Caco-2 (cell line): Measurements from ENCODE around the gene SOD2. TPM values are rescaled to one million over a fixed set of nuclear protein-coding genes. Genes with fewer than 3 reads are reported as not detected.

Experiments used
- Bru-seq: library from RNA; stranded (reverse); fragments of 400-500 nt; gene quantifications from one replicate; lab custom pipeline; 2021; lab: Mats Ljungman, UMichigan
- BruChase-seq, 2 experiments: library from RNA; stranded (reverse); fragments of 400-500 nt; gene quantifications; one replicate each; lab custom pipeline; 2021; lab: Mats Ljungman, UMichigan
- BruUV-seq: library from RNA; stranded (reverse); fragments of 400-500 nt; replicated peaks from 2 replicates; lab custom pipeline; 2021; lab: Mats Ljungman, UMichigan
- CTCF ChIA-PET: fragments of 300-600 bp; sonication (Branson Sonifier 250); formaldehyde crosslinking; loops from one replicate; lab custom pipeline; 2022; ENCODE audit warnings: antibody characterized with exemption; lab: Charles Lee
- POLR2A ChIA-PET: fragments of 300-600 bp; sonication (Branson Sonifier 250); formaldehyde crosslinking; loops from one replicate; lab custom pipeline; 2022; ENCODE audit warnings: antibody characterized with exemption; lab: Charles Lee
- DNase-seq, 2 experiments: peaks; one replicate each; pipeline versions ENCODE4 v3.0.0 to v3.0.0-alpha.2; 2020 to 2022
- H3K27me3 ChIP-seq: replicated peaks from 2 replicates; pipeline ENCODE4 v1.6.0; 2011; ENCODE audit warnings: low read length; ENCODE audit not compliant: control insufficient read depth, insufficient read depth
- H3K36me3 ChIP-seq: 2 replicates; pipeline ENCODE4 v1.5.1; 2011; ENCODE audit warnings: low read length; ENCODE audit not compliant: control insufficient read depth, insufficient read depth
- H3K4me1 ChIP-seq: fragments of 250-450 bp; sonication (Bioruptor Pico); 2 replicates; pipeline ENCODE4 v1.5.1; 2020; ENCODE audit warnings: mild to moderate bottlenecking
- H3K4me3 ChIP-seq: 2 replicates; pipeline ENCODE4 v1.5.1; 2011; ENCODE audit warnings: low read depth, mild to moderate bottlenecking, control low read depth, low read length
- H3K9me3 ChIP-seq: fragments of 250-450 bp; sonication (Bioruptor Pico); 2 replicates; pipeline ENCODE4 v1.5.1; 2020; ENCODE audit warnings: mild to moderate bottlenecking, moderate library complexity
- H3K27ac Mint-ChIP-seq: one replicate; pipeline ENCODE4 v1.8.0; 2022; ENCODE audit warnings: mixed read lengths; ENCODE audit not compliant: unreplicated experiment
- H3K27me3 Mint-ChIP-seq: one replicate; pipeline ENCODE4 v1.8.0; 2022; ENCODE audit warnings: mixed read lengths; ENCODE audit not compliant: insufficient read depth, unreplicated experiment
- H3K36me3 Mint-ChIP-seq: one replicate; pipeline ENCODE4 v1.8.0; 2022; ENCODE audit warnings: mild to moderate bottlenecking, mixed read lengths; ENCODE audit not compliant: insufficient read depth, unreplicated experiment
- H3K4me1 Mint-ChIP-seq: one replicate; pipeline ENCODE4 v1.8.0; 2022; ENCODE audit warnings: low read depth, mixed read lengths; ENCODE audit not compliant: unreplicated experiment
- H3K4me3 Mint-ChIP-seq: one replicate; pipeline ENCODE4 v1.8.0; 2022; ENCODE audit warnings: mild to moderate bottlenecking, moderate library complexity, mixed read lengths; ENCODE audit not compliant: unreplicated experiment
- H3K9me3 Mint-ChIP-seq: one replicate; pipeline ENCODE4 v1.8.0; 2022; ENCODE audit warnings: mixed read lengths; ENCODE audit not compliant: unreplicated experiment
- CTCF ChIP-seq, 2 experiments: fragments of 200-600 bp in 1 of 2; IDR thresholded peaks; 1 replicate in 1 of 2; 2 replicates in 1 of 2; pipeline versions ENCODE4 v1.5.1 to v1.8.0; 2011 to 2022; ENCODE audit warnings: antibody characterized with exemption in 1 of 2, control low read depth in 1 of 2, inconsistent platforms in 1 of 2, low read depth in 1 of 2, low read length in 1 of 2, mild to moderate bottlenecking in 1 of 2, moderate library complexity in 1 of 2; ENCODE audit not compliant: insufficient read depth in 1 of 2, severe bottlenecking in 1 of 2, unreplicated experiment in 1 of 2
- intact Hi-C: fragments of 100-400 bp; cut with micrococcal nuclease; formaldehyde crosslinking; loops from one replicate; pipeline ENCODE4 v1.10.0; 2022; ENCODE audit not compliant: unreplicated experiment
- long read RNA-seq: library from polyadenylated mRNA; stranded (forward); transcript quantifications from one replicate; pipeline ENCODE4 v2.0.0, GENCODE V29; 2022
- total RNA-seq: library from RNA; stranded (reverse); gene quantifications from 2 replicates; pipeline ENCODE4 v1.2.3, GENCODE V29; 2022

The SOD2 gene
- total RNA-seq, result 109 and 110 TPM in 2 replicates
- percentile 78 among the genes with signal in this experiment for Bru-seq, nascent RNA
- BruChase-seq, experiment 1, labeled RNA remaining after a 2-hour chase, result percentile 95 among the genes with signal in this experiment
- BruChase-seq, experiment 2, labeled RNA remaining after a 6-hour chase, result percentile 98 among the genes with signal in this experiment
- long read RNA-seq, full-length matches to known transcripts, result 39 of 45 reads
- long read RNA-seq, partial matches to known transcripts, result 4 of 45 reads
- long read RNA-seq, other reads (novel, unspliced or antisense), result 2 of 45 reads

GRCh38 chr6:159693128-159693893 is at the start of gene SOD2:
Gene SOD2, minus strand, starts transcription at chr6:159693241. Its CDS starts 74 bp downstream, at chr6:159693167.
- Histone ChIP-seq H3K36me3 (peaks cover 2% of the 10 kb centered on the region; the same call in 1 of the 2 replicates), H3K9me3 (no peaks in the 10 kb centered on the region), H3K4me3 (peak within 1 kb of the TSS; percentile 59), H3K27me3 (no peaks in the 10 kb centered on the region), H3K4me1 (peaks cover 4% of the 10 kb centered on the region)
- peak within 1 kb of the TSS; percentile 80 for H3K27ac Mint-ChIP-seq
- CTCF ChIA-PET, result interaction anchor here (0.8 kb wide), 1 partner anchor 171 kb away, joined by 3 read pairs; no protein-coding TSS in a partner anchor
- H3K27me3 Mint-ChIP-seq, result no peaks in the 10 kb centered on the region
- intact Hi-C loops, result loop anchor here (1.0 to 5.0 kb wide), 3 partner anchors 34 to 159 kb away; partner anchors contain the start of genes TCP1 and WTAP
- no peak for TF ChIP-seq CTCF (IDR thresholded peaks at IDR 0.05; ENCODE audit: insufficient read depth in 1 of 2, low read depth in 1 of 2, low read length in 1 of 2, severe bottlenecking in 1 of 2, unreplicated experiment in 1 of 2)
- peak within 1 kb of the TSS; percentile 72 for H3K4me3 Mint-ChIP-seq
- no peaks in the 10 kb centered on the region for H3K9me3 Mint-ChIP-seq
- POLR2A ChIA-PET, result interaction anchor here (0.6 to 3.2 kb wide), 5 partner anchors 34 to 168 kb away, joined by 3 to 36 read pairs (median 4); partner anchors contain the start of genes ACAT2, MRPL18, TCP1 and WTAP
- DNase-seq, result peak; percentile 90 to 92
- BruUV-seq, result TSS peak; percentile 79
- H3K4me1 Mint-ChIP-seq, result peaks cover 16% of the 10 kb centered on the region
- H3K36me3 Mint-ChIP-seq, result peaks cover 41% of the 10 kb centered on the region

GRCh38 chr6:159742165-159742564 is 49.1 kb upstream of the SOD2 start:
- no peak for DNase-seq
- no peak overlapping the region for H3K27ac Mint-ChIP-seq
- no TSS peak for BruUV-seq
- Histone ChIP-seq H3K36me3 (peaks cover 2% of the 10 kb centered on the region; the same call in 1 of the 2 replicates), H3K9me3 (no peaks in the 10 kb centered on the region), H3K4me1 (no peaks in the 10 kb centered on the region), H3K4me3 (no peak overlapping the region), H3K27me3 (no peaks in the 10 kb centered on the region)
- H3K4me1 Mint-ChIP-seq, result no peaks in the 10 kb centered on the region
- POLR2A ChIA-PET, result no interaction called here
- no peak overlapping the region for H3K4me3 Mint-ChIP-seq
- intact Hi-C loops, result no loop called here
- H3K36me3 Mint-ChIP-seq, result peaks cover 64% of the 10 kb centered on the region
- H3K27me3 Mint-ChIP-seq, result no peaks in the 10 kb centered on the region
- no peaks in the 10 kb centered on the region for H3K9me3 Mint-ChIP-seq
- no peak for TF ChIP-seq CTCF (IDR thresholded peaks at IDR 0.05; ENCODE audit: insufficient read depth in 1 of 2, low read depth in 1 of 2, low read length in 1 of 2, severe bottlenecking in 1 of 2, unreplicated experiment in 1 of 2)
- CTCF ChIA-PET, result no interaction called here

- no peaks in the 10 kb centered on the region for H3K4me1 ChIP-seq
- no peaks in the 10 kb centered on the region for H3K9me3 Mint-ChIP-seq
- POLR2A ChIA-PET, result interaction anchor here (1.0 kb wide), 1 partner anchor 12 kb away, joined by 5 read pairs; the partner anchor contains the start of gene WTAP
- H3K27me3 Mint-ChIP-seq, result no peaks in the 10 kb centered on the region
- no peak overlapping the region for H3K27ac Mint-ChIP-seq
- CTCF ChIA-PET, result no interaction called here
- no peak for DNase-seq
- BruUV-seq, result TSS peak; percentile 2
- no peaks in the 10 kb centered on the region for H3K9me3 ChIP-seq
- no peaks in the 10 kb centered on the region for H3K27me3 ChIP-seq
- intact Hi-C loops, result no loop called here
- no peaks in the 10 kb centered on the region for H3K36me3 ChIP-seq
- no peak overlapping the region for H3K4me3 ChIP-seq
- TF ChIP-seq CTCF (IDR thresholded peaks at IDR 0.05; ENCODE audit: insufficient read depth in 1 of 2, low read depth in 1 of 2, low read length in 1 of 2, severe bottlenecking in 1 of 2, unreplicated experiment in 1 of 2), result no peak
- H3K4me1 Mint-ChIP-seq, result no peaks in the 10 kb centered on the region
- H3K36me3 Mint-ChIP-seq, result peaks cover 43% of the 10 kb centered on the region
- no peak overlapping the region for H3K4me3 Mint-ChIP-seq
Measured at GRCh38 chr6:159739341-159739740, 46.3 kb upstream of the SOD2 start.
